Measurements from ENCODE around the gene CFAP92. TPM values are rescaled to one million over a fixed set of nuclear protein-coding genes. Genes with fewer than 3 reads are reported as not detected.

CFAP92 gene
- total and polyA plus RNA-seq, 11 donors: 0.12 to 1.8 (median 0.36) TPM; not detected in 3

DNA sequence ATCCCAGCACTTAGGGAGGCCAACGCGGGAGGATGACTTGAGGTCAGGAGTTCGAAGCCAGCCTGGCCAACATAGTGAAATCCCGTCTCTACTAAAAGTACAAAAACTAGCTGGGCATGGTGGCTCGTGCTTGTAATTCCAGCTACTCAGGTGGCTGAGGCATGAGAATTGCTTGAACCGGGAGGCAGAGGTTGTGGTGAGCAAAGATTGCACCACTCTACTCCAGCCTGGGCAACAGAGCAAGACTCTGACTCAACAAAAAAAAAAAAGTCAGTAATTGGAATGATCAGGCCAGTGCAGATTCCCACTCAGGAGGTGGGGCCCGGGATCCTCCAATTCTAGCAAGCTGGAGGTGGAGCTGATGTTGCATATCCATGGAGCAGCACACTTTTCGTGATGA is 5.6 kb downstream of the CFAP92 start:
- Histone ChIP-seq H3K4me1 (peaks cover 0 to 2% (median under 1%) of the 10 kb centered on the region in 12 donors), H3K9me3 (no peaks in the 10 kb centered on the region), H3K36me3 (no peaks in the 10 kb centered on the region), H3K27ac (no peak overlapping the region), H3K4me3 (no peak overlapping the region), H3K27me3 (no peaks in the 10 kb centered on the region)
- intact Hi-C loops (cut with DNase I): loop anchor here in 1 of 10 donors (10.0 kb wide), 1 partner anchor 47 kb away; no protein-coding TSS in a partner anchor
- TF ChIP-seq CTCF (IDR thresholded peaks at IDR 0.05): no peak
- no peak for TF ChIP-seq POLR2A (IDR thresholded peaks at IDR 0.05)
- no peak for DNase-seq
- no peak for ATAC-seq
- 92 to 97% (median 96%) methylated on average over 8 of the region's 8 CpGs for WGBS, 4 donors

GRCh38 chr3:128987302-128988100 is 6.4 kb downstream of the CFAP92 start:
- no peaks in the 10 kb centered on the region for H3K4me1 ChIP-seq
- DNase-seq: no peak
- no peak overlapping the region for H3K27ac ChIP-seq
- H3K4me3 ChIP-seq: no peak overlapping the region
- no peak for ATAC-seq
- TF ChIP-seq POLR2A (IDR thresholded peaks at IDR 0.05) (no peak), CTCF (IDR thresholded peaks at IDR 0.05) (no peak)
- 88 to 92% (median 88%) methylated on average over 15 of the region's 15 CpGs for WGBS, 4 donors
- H3K27me3 ChIP-seq: no peaks in the 10 kb centered on the region
- no peaks in the 10 kb centered on the region for H3K9me3 ChIP-seq
- intact Hi-C loops (cut with DNase I): loop anchor here in 1 of 10 donors (10.0 kb wide), 1 partner anchor 47 kb away; no protein-coding TSS in a partner anchor
- no peaks in the 10 kb centered on the region for H3K36me3 ChIP-seq

GRCh38 chr3:128984596-128984995 is 9.3 kb downstream of the CFAP92 start:
- H3K36me3 ChIP-seq: no peaks in the 10 kb centered on the region
- H3K27me3 ChIP-seq: no peaks in the 10 kb centered on the region
- DNase-seq: no peak
- intact Hi-C loops (cut with DNase I): loop anchor here in 1 of 10 donors (10.0 kb wide), 1 partner anchor 50 kb away; no protein-coding TSS in a partner anchor
- H3K27ac ChIP-seq: no peak overlapping the region
- TF ChIP-seq POLR2A (IDR thresholded peaks at IDR 0.05): no peak
- no peak for TF ChIP-seq CTCF (IDR thresholded peaks at IDR 0.05)
- H3K4me1 ChIP-seq: no peaks in the 10 kb centered on the region
- H3K4me3 ChIP-seq: no peak overlapping the region
- no peaks in the 10 kb centered on the region for H3K9me3 ChIP-seq
- no peak for ATAC-seq
- WGBS, 4 donors: 90 to 99% (median 94%) methylated on average over 3 of the region's 3 CpGs

DNA sequence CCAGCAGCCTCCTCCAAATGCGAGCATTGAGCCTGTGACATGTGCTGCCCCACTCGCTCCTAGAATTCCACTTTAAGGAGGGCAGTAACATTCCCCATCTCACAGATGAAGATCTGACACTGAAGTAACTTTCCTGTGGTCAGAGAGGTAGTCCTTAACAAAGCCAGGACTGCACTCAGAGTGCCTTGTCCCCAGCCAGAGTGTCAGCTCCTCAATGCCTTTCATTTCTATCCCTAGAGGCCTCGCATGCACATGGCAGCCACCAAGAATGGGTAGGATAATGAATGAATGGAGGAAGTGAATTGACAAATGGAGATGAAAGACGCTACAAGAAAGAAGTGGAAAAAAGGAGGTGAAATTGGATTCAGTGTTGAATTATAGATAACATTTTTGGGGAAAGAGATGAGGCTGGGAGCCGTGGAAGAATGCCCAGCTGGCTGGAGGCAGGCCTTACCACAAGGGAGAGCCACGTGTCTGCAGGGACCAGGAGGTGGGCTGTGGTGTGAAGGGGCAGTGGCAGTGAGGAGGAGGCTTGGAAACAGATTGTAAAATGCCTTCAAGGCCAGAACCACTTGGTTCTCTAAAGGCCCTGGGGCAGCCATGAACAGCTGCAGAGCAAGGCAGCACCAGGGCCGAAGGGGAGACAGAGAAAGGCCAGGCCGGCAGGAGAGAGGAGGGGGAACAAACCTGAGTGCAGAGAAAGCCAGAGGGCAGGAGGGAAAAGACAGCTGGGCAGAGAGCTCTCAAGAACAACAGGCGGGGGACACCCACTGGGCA is 10.4 kb downstream of the CFAP92 start:
- TF ChIP-seq CTCF (IDR thresholded peaks at IDR 0.05): no peak
- no peak for TF ChIP-seq POLR2A (IDR thresholded peaks at IDR 0.05)
- no peaks in the 10 kb centered on the region for H3K4me1 ChIP-seq
- ATAC-seq: no peak
- no peaks in the 10 kb centered on the region for H3K27me3 ChIP-seq
- intact Hi-C loops (cut with DNase I): loop anchor here in 1 of 10 donors (10.0 kb wide), 1 partner anchor 51 kb away; no protein-coding TSS in a partner anchor
- no peak for DNase-seq
- H3K36me3 ChIP-seq: no peaks in the 10 kb centered on the region
- H3K9me3 ChIP-seq: no peaks in the 10 kb centered on the region
- WGBS, 4 donors: 88 to 90% (median 89%) methylated on average over 9 of the region's 9 CpGs
- H3K27ac ChIP-seq: no peak overlapping the region
- no peak overlapping the region for H3K4me3 ChIP-seq

Data from heart left ventricle (tissue), 16 donors.